A673 (cell line): Measurements from ENCODE around the gene SCARB1. TPM values are rescaled to one million over a fixed set of nuclear protein-coding genes. Genes with fewer than 3 reads are reported as not detected.

Source experiments
- BruUV-seq: library from RNA; stranded (reverse); fragments of 400-500 nt; replicated peaks from 2 replicates; lab custom pipeline; 2021; lab: Mats Ljungman, UMichigan
- CTCF ChIA-PET: fragments of 300-600 bp; sonication (Branson Sonifier 250); formaldehyde crosslinking; loops from one replicate; lab custom pipeline; 2022; ENCODE audit warnings: antibody characterized with exemption; lab: Charles Lee
- POLR2A ChIA-PET: fragments of 300-600 bp; sonication (Branson Sonifier 250); formaldehyde crosslinking; loops from one replicate; lab custom pipeline; 2022; ENCODE audit warnings: antibody characterized with exemption; ENCODE audit not compliant: low non-redundant PET; lab: Charles Lee
- DNase-seq: peaks from one replicate; pipeline ENCODE4 v3.0.0-alpha.2; 2015; ENCODE audit warnings: low spot score
- H3K27ac ChIP-seq: fragments of 200-600 bp; sonication (generic); 2 replicates; pipeline ENCODE4 v1.5.1; 2016; ENCODE audit warnings: mixed run types, low read depth, mild to moderate bottlenecking, mixed read lengths, antibody characterized with exemption, low read length; ENCODE audit not compliant: poor library complexity, severe bottlenecking
- H3K27me3 ChIP-seq: fragments of 200-600 bp; sonication (generic); replicated peaks from 2 replicates; pipeline ENCODE4 v1.6.1; 2017; ENCODE audit warnings: mixed run types, low read depth, mild to moderate bottlenecking, mixed read lengths, antibody characterized with exemption, low read length; ENCODE audit not compliant: insufficient read depth, poor library complexity
- H3K36me3 ChIP-seq: fragments of 200-600 bp; sonication (generic); 2 replicates; pipeline ENCODE4 v1.6.1; 2016; ENCODE audit warnings: mixed run types, mild to moderate bottlenecking, mixed read lengths, antibody characterized with exemption, low read length; ENCODE audit not compliant: insufficient read depth, poor library complexity, severe bottlenecking
- H3K4me1 ChIP-seq: fragments of 200-600 bp; sonication (generic); 2 replicates; pipeline ENCODE4 v1.6.1; 2017; ENCODE audit warnings: mixed run types, mild to moderate bottlenecking, mixed read lengths, antibody characterized with exemption, low read length; ENCODE audit not compliant: insufficient read depth, poor library complexity, severe bottlenecking
- H3K4me3 ChIP-seq: fragments of 200-600 bp; sonication (generic); 2 replicates; pipeline ENCODE4 v1.5.1; 2016; ENCODE audit warnings: low read depth, mixed run types, mild to moderate bottlenecking, mixed read lengths, low read length; ENCODE audit not compliant: poor library complexity, severe bottlenecking
- H3K9me3 ChIP-seq: fragments of 200-600 bp; sonication (generic); 2 replicates; pipeline ENCODE4 v1.6.1; 2016; ENCODE audit warnings: mixed run types, low read depth, mild to moderate bottlenecking, mixed read lengths, antibody characterized with exemption, low read length; ENCODE audit not compliant: poor library complexity, severe bottlenecking
- CTCF ChIP-seq: fragments of 300-800, 200-600 bp; sonication (generic); conservative IDR thresholded peaks from 2 replicates; pipeline ENCODE4 v1.5.1; 2017; ENCODE audit warnings: low read depth, mild to moderate bottlenecking, antibody characterized with exemption, low read length, moderate library complexity, mixed read lengths
- EZH2 ChIP-seq: fragments of 200-600 bp; sonication (generic); IDR thresholded peaks from 2 replicates; pipeline ENCODE4 v1.6.1; 2017; ENCODE audit warnings: borderline replicate concordance, low read depth, mild to moderate bottlenecking, mixed read lengths, antibody characterized with exemption, low read length; ENCODE audit not compliant: poor library complexity, severe bottlenecking
- intact Hi-C: fragments of 100-400 bp; cut with micrococcal nuclease; formaldehyde crosslinking; loops from one replicate; pipeline ENCODE4 v1.10.0; 2022; ENCODE audit not compliant: unreplicated experiment
- total RNA-seq: library from RNA; stranded (reverse); gene quantifications from 2 replicates; pipeline ENCODE4 v1.2.3, GENCODE V29; 2021

Gene SCARB1
- total RNA-seq, 1 experiment from 2014 or later: 74.6 TPM

GRCh38 chr12:124821252-124822200 lies 42.1 kb downstream of the SCARB1 start:
- H3K9me3 ChIP-seq: no peaks in the 10 kb centered on the region
- no peaks in the 10 kb centered on the region for H3K4me1 ChIP-seq
- TF ChIP-seq CTCF: no peak
- no peak for TF ChIP-seq EZH2
- no peaks in the 10 kb centered on the region for H3K36me3 ChIP-seq
- no TSS peak for BruUV-seq
- POLR2A ChIA-PET: no interaction called here
- H3K4me3 ChIP-seq: no peak overlapping the region
- no peak for DNase-seq
- CTCF ChIA-PET: no interaction called here
- H3K27me3 ChIP-seq: no peaks in the 10 kb centered on the region
- no peak overlapping the region for H3K27ac ChIP-seq
- intact Hi-C loops: no loop called here

DNA sequence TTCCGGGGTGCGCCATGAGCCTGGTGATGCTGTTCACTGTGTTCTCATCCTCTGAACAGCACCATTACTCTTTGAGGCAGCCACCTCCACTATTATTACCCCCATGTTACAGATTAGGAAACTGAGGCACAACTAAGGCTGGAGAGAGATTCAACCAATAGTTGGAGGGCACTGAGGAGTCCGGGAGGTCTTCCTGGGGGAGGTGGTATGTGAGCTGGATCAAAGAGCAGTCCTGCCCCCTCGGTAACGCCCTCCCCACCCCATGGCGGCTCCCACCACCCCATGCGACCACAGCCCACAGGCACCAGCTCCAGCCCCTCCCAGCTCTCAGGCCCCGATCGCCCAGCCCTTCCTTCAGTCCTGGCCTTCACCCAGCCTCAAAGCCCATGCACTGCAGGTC lies 43.5 kb downstream of the SCARB1 start:
- BruUV-seq: no TSS peak
- TF ChIP-seq EZH2 (no peak), CTCF (no peak)
- Histone ChIP-seq H3K27ac (no peak overlapping the region), H3K4me3 (no peak overlapping the region), H3K9me3 (no peaks in the 10 kb centered on the region), H3K4me1 (no peaks in the 10 kb centered on the region), H3K27me3 (no peaks in the 10 kb centered on the region), H3K36me3 (no peaks in the 10 kb centered on the region)
- intact Hi-C loops: no loop called here
- ChIA-PET POLR2A (interaction anchor here (0.6 kb wide), 1 partner anchor 24 kb away, joined by 3 read pairs; no protein-coding TSS in a partner anchor), CTCF (no interaction called here)
- no peak for DNase-seq

DNA sequence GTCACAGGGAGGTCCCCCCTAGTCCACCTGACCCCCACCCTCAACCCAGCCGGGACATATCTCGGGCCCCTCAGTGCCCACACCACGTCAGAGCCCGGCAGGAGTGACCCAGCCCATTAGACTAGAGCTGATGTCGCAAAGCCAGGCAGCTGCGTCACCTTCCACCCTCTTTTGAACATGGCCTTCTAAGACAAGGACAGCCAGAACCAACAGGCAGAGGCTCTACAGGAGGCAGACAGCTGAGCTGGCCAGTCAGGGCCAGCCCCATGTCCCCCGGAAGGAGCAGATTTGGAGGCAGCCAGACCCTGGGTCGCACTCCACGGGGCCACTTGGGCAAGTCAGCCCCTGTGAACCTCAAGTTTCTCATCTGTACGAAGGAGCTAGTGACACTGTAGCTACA lies 44.1 kb downstream of the SCARB1 start:
- CTCF ChIA-PET: no interaction called here
- H3K4me1 ChIP-seq: no peaks in the 10 kb centered on the region
- no TSS peak for BruUV-seq
- no peaks in the 10 kb centered on the region for H3K27me3 ChIP-seq
- H3K36me3 ChIP-seq: no peaks in the 10 kb centered on the region
- POLR2A ChIA-PET: no interaction called here
- no peak overlapping the region for H3K27ac ChIP-seq
- intact Hi-C loops: no loop called here
- no peaks in the 10 kb centered on the region for H3K9me3 ChIP-seq
- no peak overlapping the region for H3K4me3 ChIP-seq
- TF ChIP-seq EZH2 (no peak), CTCF (no peak)
- no peak for DNase-seq
